HG02763 (cell line): ENCODE measurements around the gene ADGRG6.
A peak's percentile ranks its signal among the peaks of the same experiment; 100 is the strongest.

Source experiments
- ATAC-seq: cut with Tn5 transposase; IDR thresholded peaks from one replicate; pipeline ENCODE4 v1.9.1; 2021; ENCODE audit warnings: mild to moderate bottlenecking, moderate library complexity; ENCODE audit not compliant: unreplicated experiment

Gene ADGRG6

GRCh38 chr6:142290851-142291250, 11.0 kb upstream of the ADGRG6 start:
- no peak for ATAC-seq

- ATAC-seq, result no peak
Measured at GRCh38 chr6:142291512-142291911, 10.3 kb upstream of the ADGRG6 start.

- ATAC-seq, result no peak
Measured at GRCh38 chr6:142292166-142292924, 9.5 kb upstream of the ADGRG6 start.

GRCh38 chr6:142293121-142293520, 8.7 kb upstream of the ADGRG6 start:
- ATAC-seq, result no peak

GRCh38 chr6:142294679-142295078, 7.1 kb upstream of the ADGRG6 start:
- ATAC-seq, result no peak

GRCh38 chr6:142296975-142297604, 4.7 kb upstream of the ADGRG6 start:
- ATAC-seq, result no peak

GRCh38 chr6:142297605-142297995, 4.2 kb upstream of the ADGRG6 start:
- no peak for ATAC-seq

GRCh38 chr6:142297996-142298753, 3.6 kb upstream of the ADGRG6 start:
- ATAC-seq, result no peak

- ATAC-seq, result no peak
Measured at GRCh38 chr6:142300302-142300701, 1.5 kb upstream of the ADGRG6 start.

- ATAC-seq, result peak; percentile 11
Measured at GRCh38 chr6:142300758-142301650, 803 bp upstream of the ADGRG6 start.

GRCh38 chr6:142302421-142303175, 791 bp downstream of the ADGRG6 start:
- no peak for ATAC-seq

GRCh38 chr6:142303176-142303533, 1.3 kb downstream of the ADGRG6 start:
- ATAC-seq, result no peak

- ATAC-seq, result no peak
Measured at GRCh38 chr6:142304241-142304640, 2.4 kb downstream of the ADGRG6 start.

- no peak for ATAC-seq
Measured at GRCh38 chr6:142306736-142307135, 4.9 kb downstream of the ADGRG6 start.

GRCh38 chr6:142307963-142308748, 6.3 kb downstream of the ADGRG6 start:
- ATAC-seq, result no peak

- ATAC-seq, result no peak
Measured at GRCh38 chr6:142309426-142309825, 7.6 kb downstream of the ADGRG6 start.

GRCh38 chr6:142313284-142313683, 11.5 kb downstream of the ADGRG6 start:
- ATAC-seq, result no peak

GRCh38 chr6:142316791-142317368, 15.1 kb downstream of the ADGRG6 start:
- no peak for ATAC-seq

GRCh38 chr6:142318714-142319113, 16.9 kb downstream of the ADGRG6 start:
- ATAC-seq, result no peak
